GM12801 (cell line): Measurements from ENCODE around the gene RABEP1.

Experiments
- TF ChIP-seq, protein P1 (sequence below): IDR thresholded peaks from one replicate; pipeline ENCODE4 v1.5.1; 2011; ENCODE audit warnings: control low read depth; ENCODE audit not compliant: insufficient read length; ENCODE audit errors: extremely low read depth

Gene RABEP1

DNA sequence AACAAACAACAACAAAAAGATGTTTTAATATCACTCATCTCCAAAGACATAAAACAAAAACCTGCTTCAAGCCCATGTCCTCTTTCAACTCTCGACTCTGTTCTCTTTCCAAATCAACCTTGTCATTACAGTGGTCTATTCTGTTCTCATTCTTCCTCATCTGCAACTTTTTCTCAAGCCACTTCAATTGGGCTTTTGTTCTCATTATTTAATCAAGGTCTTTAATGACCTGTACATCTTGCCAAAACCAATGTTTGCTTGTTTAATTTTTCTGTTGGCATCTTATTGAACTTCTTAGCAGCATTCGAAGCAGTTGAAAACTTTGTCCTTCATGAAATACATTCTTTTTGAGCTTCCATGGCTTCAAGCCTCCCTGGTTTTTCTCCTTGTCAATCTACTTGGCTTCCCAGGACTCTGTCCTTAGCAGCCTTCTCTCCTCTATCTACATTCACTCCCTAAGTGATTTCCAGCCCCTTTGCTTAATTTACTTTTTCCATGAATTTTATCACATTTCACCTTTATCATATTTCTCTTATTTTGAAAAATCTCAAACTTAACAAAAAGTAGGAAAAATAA, 19.6 kb upstream of the RABEP1 start:
- TF ChIP-seq, protein P1, sequence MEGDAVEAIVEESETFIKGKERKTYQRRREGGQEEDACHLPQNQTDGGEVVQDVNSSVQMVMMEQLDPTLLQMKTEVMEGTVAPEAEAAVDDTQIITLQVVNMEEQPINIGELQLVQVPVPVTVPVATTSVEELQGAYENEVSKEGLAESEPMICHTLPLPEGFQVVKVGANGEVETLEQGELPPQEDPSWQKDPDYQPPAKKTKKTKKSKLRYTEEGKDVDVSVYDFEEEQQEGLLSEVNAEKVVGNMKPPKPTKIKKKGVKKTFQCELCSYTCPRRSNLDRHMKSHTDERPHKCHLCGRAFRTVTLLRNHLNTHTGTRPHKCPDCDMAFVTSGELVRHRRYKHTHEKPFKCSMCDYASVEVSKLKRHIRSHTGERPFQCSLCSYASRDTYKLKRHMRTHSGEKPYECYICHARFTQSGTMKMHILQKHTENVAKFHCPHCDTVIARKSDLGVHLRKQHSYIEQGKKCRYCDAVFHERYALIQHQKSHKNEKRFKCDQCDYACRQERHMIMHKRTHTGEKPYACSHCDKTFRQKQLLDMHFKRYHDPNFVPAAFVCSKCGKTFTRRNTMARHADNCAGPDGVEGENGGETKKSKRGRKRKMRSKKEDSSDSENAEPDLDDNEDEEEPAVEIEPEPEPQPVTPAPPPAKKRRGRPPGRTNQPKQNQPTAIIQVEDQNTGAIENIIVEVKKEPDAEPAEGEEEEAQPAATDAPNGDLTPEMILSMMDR, result no peak

DNA sequence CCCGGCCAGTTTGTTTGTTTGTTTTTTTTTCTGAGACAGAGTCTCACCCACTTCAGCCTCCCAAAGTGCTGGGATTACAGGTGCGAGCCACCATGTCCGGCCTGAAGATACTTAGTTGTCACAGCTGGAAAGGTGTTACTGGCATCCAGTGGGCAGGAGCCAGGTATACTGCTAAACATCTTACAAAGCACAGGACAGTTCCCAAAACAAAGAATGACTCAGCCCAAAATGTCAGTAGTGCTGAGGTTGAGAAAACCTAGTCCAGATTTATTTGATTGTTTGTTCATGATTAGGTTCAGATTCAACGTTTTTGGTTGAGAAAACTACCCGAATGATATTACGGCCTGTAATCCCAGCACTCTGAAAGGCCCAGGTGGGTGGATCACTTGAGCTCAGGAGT, 18.6 kb upstream of the RABEP1 start:
- TF ChIP-seq, protein P1, result no peak

DNA sequence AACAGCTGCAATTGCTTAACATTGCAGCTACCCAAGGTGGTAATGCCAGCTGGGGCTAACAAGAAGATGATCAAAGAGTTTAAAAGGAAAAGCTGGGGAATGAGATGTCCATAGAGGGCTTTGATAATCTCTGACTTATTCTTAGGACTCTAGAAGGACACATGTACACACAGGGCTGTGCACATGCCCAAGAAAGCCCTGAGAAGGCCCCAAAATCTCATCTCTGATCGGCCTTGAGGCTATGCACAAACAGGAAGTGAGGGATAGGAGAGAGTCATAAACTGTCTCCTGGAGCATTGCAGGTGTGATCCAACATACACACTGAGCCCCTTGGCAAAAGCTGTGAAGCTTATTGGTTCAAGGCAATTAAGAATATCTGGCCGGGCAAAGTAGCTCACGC, 17.2 kb upstream of the RABEP1 start:
- TF ChIP-seq, protein P1, result no peak

DNA sequence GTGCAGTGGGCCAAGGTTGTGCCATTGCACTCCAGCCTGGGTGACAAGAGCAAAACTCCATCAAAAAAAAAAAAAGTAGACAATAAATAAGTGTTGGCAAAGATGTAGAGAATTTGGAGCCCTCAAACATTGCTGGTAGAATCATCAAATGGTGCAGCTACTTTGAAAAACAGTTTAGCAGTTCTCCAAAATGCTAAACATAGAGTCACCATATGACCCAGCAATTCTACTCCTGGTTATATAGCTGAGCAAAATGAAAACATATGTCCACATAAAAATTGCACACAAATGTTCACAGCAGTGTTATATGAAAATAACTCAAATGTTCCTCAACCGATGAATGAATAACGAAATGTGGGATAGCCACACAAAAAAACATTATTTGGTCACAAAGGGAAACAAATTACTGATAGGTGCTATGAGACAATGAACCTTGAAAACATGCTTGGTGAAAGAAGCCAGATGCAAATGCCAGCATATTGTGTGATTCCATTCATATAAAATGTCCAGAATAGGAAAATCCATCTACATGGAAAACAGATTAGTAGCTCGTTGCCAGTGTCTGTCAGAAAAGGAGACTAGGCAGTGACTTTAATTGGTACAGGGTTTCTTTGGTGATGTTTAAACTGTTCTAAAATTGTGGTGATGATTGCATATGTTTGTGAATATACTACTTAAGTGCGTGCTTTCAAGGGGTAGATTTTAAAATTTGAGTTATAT, 12.7 kb upstream of the RABEP1 start:
- TF ChIP-seq, protein P1, result no peak

DNA sequence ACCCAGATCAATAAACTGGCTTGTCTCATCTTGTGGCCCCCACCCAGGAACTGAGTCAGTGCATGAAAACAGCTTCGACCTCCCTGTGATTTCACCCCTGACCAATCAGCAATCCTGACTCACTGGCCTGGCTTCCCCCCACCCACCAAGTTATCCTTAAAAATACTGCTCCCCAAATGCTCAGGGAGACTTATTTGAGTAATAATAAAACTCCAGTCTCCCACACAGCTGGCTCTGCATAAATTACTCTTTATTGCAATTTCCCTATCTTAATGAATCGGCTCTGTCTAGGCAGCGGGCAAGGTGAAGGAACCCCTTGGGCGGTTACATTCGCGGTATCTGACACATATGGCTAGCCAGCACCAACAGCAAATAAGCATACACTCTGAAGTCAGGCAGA, 9.8 kb upstream of the RABEP1 start:
- TF ChIP-seq, protein P1, result no peak

DNA sequence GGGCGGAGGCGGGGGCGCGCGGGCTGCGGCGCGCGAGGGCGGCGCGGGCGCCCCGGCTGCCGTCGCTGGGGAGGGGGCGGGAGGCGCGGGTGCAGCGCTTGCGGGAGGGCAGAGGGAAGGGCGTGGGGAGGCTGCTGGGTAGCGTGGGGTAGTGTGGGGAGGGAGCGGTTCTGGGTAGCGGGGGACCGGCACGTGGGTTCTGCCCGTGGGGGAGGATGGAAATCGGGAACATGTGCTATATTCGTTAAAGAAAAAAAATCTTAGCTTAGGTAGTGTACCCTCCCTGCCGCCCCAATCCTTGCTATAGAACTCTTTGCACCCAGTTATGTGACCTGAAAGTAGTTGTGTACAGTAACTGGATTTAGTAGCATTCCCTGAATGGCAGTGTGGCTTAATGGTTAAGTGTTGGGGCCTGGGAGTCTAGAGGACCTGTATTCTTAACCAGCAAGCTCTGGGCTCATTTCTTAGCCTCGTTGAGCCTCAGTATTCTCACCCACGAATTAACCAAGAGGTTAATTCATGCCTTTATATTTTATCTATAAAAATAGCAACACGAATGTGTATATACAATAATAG, 646 bp downstream of the RABEP1 start:
- TF ChIP-seq, protein P1, result no peak

DNA sequence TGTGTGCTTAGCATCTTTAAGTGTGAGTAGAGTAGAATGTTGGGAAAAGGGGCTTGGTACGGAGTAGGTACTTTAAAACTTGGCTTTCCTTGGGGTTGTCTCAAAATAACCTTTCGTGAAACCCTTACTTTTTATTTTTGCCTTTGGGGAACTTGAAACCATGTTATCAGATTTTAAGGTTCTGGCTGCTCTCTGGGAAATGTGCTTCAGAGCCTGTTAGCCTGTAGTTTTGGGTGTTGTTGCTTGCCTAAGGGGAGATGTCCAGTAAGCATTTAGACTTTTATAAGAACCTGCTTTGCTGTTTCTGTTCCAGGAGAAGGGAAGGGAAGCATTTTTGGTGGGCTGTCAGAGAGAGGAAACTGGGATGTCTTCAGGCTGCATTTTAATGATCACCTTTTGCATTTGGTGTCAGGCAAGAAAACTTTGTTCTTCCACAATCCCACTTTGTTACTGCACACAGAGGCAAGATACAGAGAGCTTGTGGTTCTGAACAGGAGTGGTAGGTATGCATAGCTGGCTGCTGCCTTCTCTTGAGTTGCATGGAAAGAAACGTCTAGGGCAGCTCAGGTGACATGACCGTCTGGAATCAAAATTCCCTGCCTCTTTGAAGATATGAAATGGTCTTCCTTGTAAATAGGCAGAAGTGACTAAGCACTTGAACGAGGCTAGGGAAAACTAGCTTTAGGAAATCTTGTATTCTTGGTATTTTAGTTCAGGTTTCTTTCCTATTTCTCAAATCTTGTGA, 1.7 kb downstream of the RABEP1 start:
- TF ChIP-seq, protein P1, result no peak
